GM19193 (cell line): ENCODE results near the gene ACOT7.

Experiments used
- POLR2A ChIP-seq: IDR thresholded peaks from 4 replicates; pipeline ENCODE4 v1.6.1; 2011; ENCODE audit not compliant: insufficient read depth, insufficient read length; ENCODE audit errors: extremely low read depth

The ACOT7 gene

GRCh38 chr1:6252374-6252710 lies 141.2 kb downstream of the ACOT7 start:
- TF ChIP-seq POLR2A: no peak

DNA sequence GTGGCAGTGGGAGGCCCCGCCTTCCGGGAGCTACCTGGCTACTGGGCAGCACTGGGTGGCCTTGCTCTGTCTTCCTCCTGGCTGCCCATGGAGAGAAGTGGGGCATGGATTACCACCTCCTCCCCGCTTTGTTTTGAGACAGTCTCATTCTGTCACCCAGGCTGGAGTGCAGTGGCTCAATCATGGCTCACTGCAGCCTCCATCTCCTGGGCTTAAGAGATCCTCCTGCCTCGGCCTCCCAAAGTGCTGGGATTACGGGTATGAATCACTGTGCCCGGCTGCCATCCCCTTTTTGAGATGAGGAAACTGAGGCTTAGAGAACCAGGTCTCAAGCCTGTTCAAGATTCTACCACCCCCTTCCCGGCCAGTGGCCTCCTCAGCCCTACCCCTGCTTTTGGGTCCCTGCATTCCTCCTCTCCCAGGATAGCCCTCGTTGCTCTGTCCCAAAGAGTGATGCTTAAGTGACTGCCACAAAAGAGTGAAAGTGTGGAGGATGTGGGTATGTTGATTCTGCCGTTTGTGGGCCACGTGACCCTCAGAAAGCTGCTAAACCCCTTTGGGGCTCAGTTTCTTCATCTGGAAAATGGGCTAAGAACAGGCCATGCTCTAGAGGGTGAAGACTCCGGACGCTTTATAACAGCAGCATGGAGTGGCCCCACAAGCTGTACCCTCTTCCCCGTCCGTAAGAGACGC lies 141.7 kb downstream of the ACOT7 start:
- no peak for TF ChIP-seq POLR2A

- TF ChIP-seq POLR2A: no peak
These were observed 142.3 kb downstream of the ACOT7 start for GRCh38 chr1:6251233-6251632.

DNA sequence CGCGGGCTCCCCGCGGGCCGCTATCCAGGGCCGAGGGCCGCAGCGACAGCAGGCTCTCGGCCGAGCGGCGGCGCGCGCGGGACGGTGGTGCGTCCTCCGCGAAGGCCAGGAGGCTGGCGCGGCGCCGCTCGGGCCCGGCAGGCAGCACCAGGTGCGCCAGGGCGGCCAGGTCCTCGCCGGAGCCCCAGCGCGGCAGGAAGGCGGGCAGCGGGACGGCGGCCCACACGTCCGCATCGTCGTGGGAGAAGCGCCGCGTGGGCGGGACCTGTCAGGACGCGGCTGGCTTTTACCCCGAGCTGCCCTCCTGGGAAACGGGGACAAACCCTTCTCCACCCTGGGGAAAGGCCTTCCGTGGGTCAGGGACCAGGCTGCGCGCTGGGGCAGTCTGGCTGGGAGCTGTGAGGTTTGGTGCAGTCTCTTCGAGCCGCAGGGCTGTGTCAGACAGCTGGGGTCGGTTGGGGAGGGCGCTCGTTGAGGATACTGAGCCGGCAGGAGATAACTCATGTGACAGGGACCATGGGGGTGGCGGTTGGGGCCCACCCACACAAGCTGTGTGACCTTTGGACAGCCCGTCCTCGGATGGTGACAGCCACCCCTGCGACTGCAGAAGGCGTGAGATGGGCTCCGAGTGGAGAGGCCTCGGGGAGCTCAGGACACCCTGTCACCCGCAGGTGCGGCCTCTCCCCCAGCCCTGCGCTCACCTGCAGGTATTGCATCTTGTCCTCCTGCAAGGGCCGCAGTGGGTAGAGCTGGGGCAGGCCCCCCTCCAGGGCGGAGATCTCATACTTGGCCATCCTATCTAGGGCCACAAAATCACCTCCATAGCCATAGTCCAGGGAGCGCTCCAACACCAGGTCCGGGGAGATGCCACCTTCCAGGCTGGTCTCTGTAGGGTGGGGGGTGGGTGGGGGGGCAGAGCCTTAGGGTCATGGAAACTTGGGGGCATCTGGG lies 143.6 kb downstream of the ACOT7 start:
- TF ChIP-seq POLR2A: no peak

DNA sequence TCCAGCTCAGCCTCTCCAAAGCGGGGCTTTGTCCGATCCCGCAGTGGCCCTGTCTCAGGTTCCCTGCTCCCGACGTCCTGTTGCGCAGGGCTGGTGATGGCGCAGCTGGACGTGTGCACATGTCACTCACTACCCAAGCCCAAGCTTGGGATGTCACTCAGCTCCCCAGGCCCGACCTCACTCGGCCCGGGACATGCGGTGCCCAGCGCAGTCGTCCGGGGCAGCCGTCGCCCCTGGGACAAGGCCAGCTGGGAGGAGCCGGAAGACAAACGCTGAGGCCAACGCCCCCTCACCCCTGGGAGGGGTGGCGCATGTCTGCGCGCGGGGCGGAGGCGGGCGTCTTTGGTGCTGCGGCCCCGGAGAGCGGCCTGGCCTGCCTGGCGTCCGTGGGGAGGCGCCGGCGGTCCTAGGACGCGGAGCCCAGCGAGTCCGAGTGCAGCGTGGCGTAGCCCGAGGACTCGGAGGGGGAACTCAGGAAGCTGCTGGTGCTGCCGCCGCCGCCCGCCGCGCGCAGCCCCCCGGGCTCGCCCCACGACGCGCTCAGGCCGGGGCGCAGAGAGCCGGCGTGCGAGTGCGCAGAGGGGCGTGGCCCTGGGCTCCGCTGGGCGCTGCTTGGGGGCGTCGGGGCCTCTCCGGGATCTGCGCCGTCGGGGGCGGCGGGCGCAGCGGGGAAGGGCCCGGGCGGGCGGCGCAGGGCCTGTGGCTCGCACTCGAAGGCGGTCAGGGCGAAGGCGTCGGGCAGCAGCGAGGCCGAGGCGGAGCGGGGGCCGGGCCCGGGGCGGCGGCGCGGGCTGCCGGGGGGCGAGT lies 144.4 kb downstream of the ACOT7 start:
- TF ChIP-seq POLR2A: no peak

GRCh38 chr1:6248161-6248776 lies 145.3 kb downstream of the ACOT7 start:
- TF ChIP-seq POLR2A: no peak

- no peak for TF ChIP-seq POLR2A
These were observed 145.9 kb downstream of the ACOT7 start for GRCh38 chr1:6247651-6248050.

GRCh38 chr1:6246497-6247467 lies 146.8 kb downstream of the ACOT7 start:
- no peak for TF ChIP-seq POLR2A

GRCh38 chr1:6245869-6246496 lies 147.6 kb downstream of the ACOT7 start:
- no peak for TF ChIP-seq POLR2A

GRCh38 chr1:6245086-6245868 lies 148.3 kb downstream of the ACOT7 start:
- no peak for TF ChIP-seq POLR2A

DNA sequence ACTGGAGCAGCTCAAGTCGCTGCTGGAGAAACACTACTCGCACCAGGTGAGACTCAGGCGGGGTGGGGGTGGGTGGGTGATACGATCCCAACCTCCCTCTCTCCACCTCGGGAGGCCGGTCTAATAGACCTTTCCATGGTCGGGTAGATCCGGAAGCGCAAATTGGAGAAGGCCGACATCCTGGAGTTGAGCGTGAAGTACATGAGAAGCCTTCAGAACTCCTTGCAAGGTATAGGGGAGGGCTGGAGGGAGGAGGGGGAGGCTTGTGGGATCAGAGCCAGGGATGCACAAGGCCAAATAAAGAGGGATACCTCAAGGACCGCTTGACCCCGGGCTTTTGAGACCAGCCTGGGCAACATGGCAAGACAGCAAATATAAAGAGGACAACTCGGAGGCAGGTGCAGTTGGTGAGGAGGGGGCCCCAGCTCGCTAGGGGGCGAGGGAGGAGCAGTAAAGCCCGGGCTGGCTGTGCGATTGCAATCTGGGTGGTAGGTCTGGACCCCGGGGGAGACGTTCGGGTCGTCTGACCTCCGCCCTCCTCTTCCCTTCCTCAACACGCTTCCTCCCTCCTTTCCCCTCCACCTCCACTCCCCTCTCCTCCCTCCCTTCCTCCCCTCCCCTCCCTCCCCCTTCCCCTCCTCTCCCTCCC lies 149.0 kb downstream of the ACOT7 start:
- TF ChIP-seq POLR2A: no peak

- TF ChIP-seq POLR2A: no peak
These were observed 149.6 kb downstream of the ACOT7 start, which contains the start of gene HES3 for GRCh38 chr1:6243993-6244392. TSS of gene HES3 (plus strand) at chr1:6244179. CDS start at chr1:6244366, 187 bp downstream.
